ENCODE results near the gene DEFB132.

DEFB132 gene

GRCh38 chr20:266596-267562 is 9.4 kb downstream of the DEFB132 start:
- DNase-seq: peak; percentile 89

- DNase-seq: no peak
Observed at GRCh38 chr20:270517-270916, 13.0 kb downstream of the DEFB132 start.

GRCh38 chr20:271069-271468 is 13.5 kb downstream of the DEFB132 start:
- DNase-seq: no peak

GRCh38 chr20:271528-271927 is 14.0 kb downstream of the DEFB132 start:
- DNase-seq: no peak

- DNase-seq: no peak
Observed at GRCh38 chr20:272718-273117, 15.2 kb downstream of the DEFB132 start.

- DNase-seq: no peak
Observed at GRCh38 chr20:273884-274283, 16.4 kb downstream of the DEFB132 start.

GRCh38 chr20:275791-276190 is 18.3 kb downstream of the DEFB132 start:
- DNase-seq: no peak

- DNase-seq: no peak
Observed at GRCh38 chr20:276620-277495, 19.3 kb downstream of the DEFB132 start.

GRCh38 chr20:277496-277781 is 19.9 kb downstream of the DEFB132 start:
- DNase-seq: no peak

GRCh38 chr20:278181-278580 is 20.7 kb downstream of the DEFB132 start:
- no peak for DNase-seq

- DNase-seq: no peak
Observed at GRCh38 chr20:278607-279571, 21.4 kb downstream of the DEFB132 start.

- no peak for DNase-seq
Observed at GRCh38 chr20:284172-284571, 26.6 kb downstream of the DEFB132 start.

GRCh38 chr20:286508-286907 is 29.0 kb downstream of the DEFB132 start:
- DNase-seq: no peak

- DNase-seq: no peak
Observed at GRCh38 chr20:288956-289692, 31.6 kb downstream of the DEFB132 start.

GRCh38 chr20:289693-290083 is 32.2 kb downstream of the DEFB132 start:
- DNase-seq: no peak

- peak; percentile 81 for DNase-seq
Observed at GRCh38 chr20:290084-290831, 32.7 kb downstream of the DEFB132 start, which contains the start of gene C20orf96. Gene C20orf96, minus strand, starts transcription at chr20:290750. Its CDS starts 140 bp downstream, at chr20:290610.

- no peak for DNase-seq
Observed at GRCh38 chr20:294602-295001, 37.1 kb downstream of the DEFB132 start.

GRCh38 chr20:295804-296203 is 38.3 kb downstream of the DEFB132 start:
- no peak for DNase-seq

- DNase-seq: peak; percentile 82
Observed at GRCh38 chr20:297098-297924, 39.8 kb downstream of the DEFB132 start, which contains the start of gene ZCCHC3. Gene ZCCHC3, plus strand, starts transcription at chr20:297570. Its CDS starts 17 bp downstream, at chr20:297587.

All from activated T-cell treated with anti-CD3 and anti-CD28 coated beads, Interleukin-2, amount 50 U/mL, for 1 hour (primary cell).